GM12878 (cell line): ENCODE data around the gene TMEM41B. TPM values are rescaled to one million over a fixed set of nuclear protein-coding genes. Genes with fewer than 3 reads are reported as not detected.

Experiments used
- BCL3 ChIP-seq: IDR thresholded peaks from 2 replicates; pipeline ENCODE4 v1.6.1; 2011; ENCODE audit warnings: borderline replicate concordance, low read depth, mild to moderate bottlenecking, moderate library complexity, low read length; ENCODE audit not compliant: insufficient read depth, poor library complexity, severe bottlenecking
- REST ChIP-seq: IDR thresholded peaks from 2 replicates; pipeline ENCODE4 v1.6.1; 2012; ENCODE audit warnings: mild to moderate bottlenecking, low read depth, low read length
- polyA plus RNA-seq, 11 experiments: library from polyadenylated mRNA; depleted of rRNA in 4 of 11; unstranded in 6 of 11; stranded (reverse) in 5 of 11; fragments of >200 nt; fragmentation: Nextera tagmentation in 4 of 11; fragmentation: Illumina TruSeq in 1 of 11; extraction: Ambion mirVana in 4 of 11; extraction: Trizol in 1 of 11; gene quantifications; 1 replicate in 1 of 11; 2 replicates in 10 of 11; pipeline versions ENCODE4 v1.2.1 to v1.2.3, GENCODE V29; 2011 to 2016; ENCODE audit warnings: inconsistent platforms in 2 of 11, missing spikeins in 2 of 11, low read depth in 1 of 11
- total RNA-seq, 4 experiments: library from RNA; depleted of rRNA in 3 of 4; stranded (reverse); fragments of >200 nt in 3 of 4; fragmentation: Illumina TruSeq in 1 of 4; extraction: Trizol in 1 of 4; gene quantifications; 2 replicates each; pipeline versions ENCODE4 v1.2.1 to v1.2.3, GENCODE V29; 2013 to 2021

Gene TMEM41B
- total and polyA plus RNA-seq, 10 of the 15 experiments (the other 5 are each of a cell fraction or from before 2014, with no cell fraction given) = 8.0 to 31.0 (median 20.5) TPM

GRCh38 chr11:9274499-9275258 is 39.7 kb downstream of the TMEM41B start (continued):
- TF ChIP-seq BCL3 (no peak), REST (no peak)
